MM.1S (cell line): ENCODE data around the gene GBP3.
"Not testable (repeated sequence)": the region's sequence is repeated elsewhere in the genome, so short reads cannot be mapped to it uniquely, and the experiment has no call there.

Source experiments
- CTCF ChIP-seq: fragments of 300-600 bp; sonication (generic); IDR thresholded peaks from 2 replicates; pipeline ENCODE4 v1.5.1; 2016; ENCODE audit warnings: antibody characterized with exemption, low read length, mixed read lengths
- EZH2 ChIP-seq: fragments of 300-600 bp; sonication (generic); optimal IDR thresholded peaks from 2 replicates; pipeline ENCODE3; 2017; ENCODE audit warnings: low read depth, mild to moderate bottlenecking, antibody characterized with exemption, low read length, mixed read lengths

DNA sequence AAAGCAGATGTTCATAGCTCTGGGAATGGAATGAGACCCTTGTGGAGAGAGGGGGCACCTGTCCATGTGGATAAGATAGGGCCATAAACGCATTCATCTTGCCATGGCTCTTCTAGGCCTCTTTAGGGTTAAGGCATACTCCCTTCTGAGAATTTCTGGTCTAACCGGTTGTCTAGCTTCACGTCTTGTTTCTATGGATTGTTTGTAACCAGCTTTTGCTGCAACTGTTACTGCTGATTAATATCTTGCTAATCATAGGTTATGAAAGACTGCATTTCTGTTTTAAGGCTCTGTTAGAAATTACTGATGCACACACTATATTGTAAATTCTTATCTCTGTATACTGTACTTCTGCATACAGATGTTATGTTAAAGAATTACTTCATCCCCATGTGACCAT is 4.3 kb downstream of the GBP3 start:
- TF ChIP-seq CTCF, EZH2: not testable (repeated sequence)
